Measurements from ENCODE around the gene COL6A6. TPM values are rescaled to one million over a fixed set of nuclear protein-coding genes. Genes with fewer than 3 reads are reported as not detected.

Gene COL6A6
- total and polyA plus RNA-seq, 2 experiments from 2014 or later, result 0.07 to 0.10 TPM

- H3K4me1 ChIP-seq (ENCODE audit: insufficient read depth), result no peaks in the 10 kb centered on the region
- Mint-ChIP-seq H3K9me3 (no peaks in the 10 kb centered on the region), H3K27ac (no peak overlapping the region), H3K4me1 (peaks cover 6% of the 10 kb centered on the region; the same call in 2 of the 3 replicates), H3K27me3 (ENCODE audit: insufficient read depth, low read depth, poor library complexity) (no peaks in the 10 kb centered on the region), H3K4me3 (no peak overlapping the region), H3K36me3 (ENCODE audit: low read depth) (no peaks in the 10 kb centered on the region)
- no peak overlapping the region for H3K4me2 ChIP-seq
- no peaks in the 10 kb centered on the region for H3K9me2 ChIP-seq (ENCODE audit: insufficient read depth)
- peak overlapping the region; percentile 89 for H2AFZ ChIP-seq
- H3K79me2 ChIP-seq (replicated peaks; ENCODE audit: insufficient read depth), result no peaks in the 10 kb centered on the region
- no peaks in the 10 kb centered on the region for H3K36me3 ChIP-seq (ENCODE audit: insufficient read depth)
- TF ChIP-seq JUNB (IDR thresholded peaks at IDR 0.05; ENCODE audit: unreplicated experiment) (no peak), POLR2AphosphoS5 (IDR thresholded peaks at IDR 0.05; ENCODE audit: low read depth) (no peak), ETS1 (IDR thresholded peaks at IDR 0.05) (no peak), ZNF114 (CRISPR knock-in tag; IDR thresholded peaks at IDR 0.05) (no peak), ZNF462 (CRISPR knock-in tag; IDR thresholded peaks at IDR 0.05) (no peak), EZH2phosphoT487 (IDR thresholded peaks at IDR 0.05; ENCODE audit: unreplicated experiment) (no peak), EZH2 (IDR thresholded peaks at IDR 0.05; ENCODE audit: low read depth, unreplicated experiment) (no peak), ZNF331 (CRISPR knock-in tag; IDR thresholded peaks at IDR 0.05; ENCODE audit: low read depth) (no peak), CREB1 (CRISPR knock-in tag; IDR thresholded peaks at IDR 0.05; ENCODE audit: low read depth) (no peak), STAT1 (IDR thresholded peaks at IDR 0.05; ENCODE audit: unreplicated experiment) (no peak), CTCF (conservative IDR thresholded peaks at IDR 0.05; ENCODE audit: low read depth in 2 of 2) (no peak), NANOG (IDR thresholded peaks at IDR 0.05; ENCODE audit: borderline replicate concordance) (no peak), REST (IDR thresholded peaks at IDR 0.05; ENCODE audit: unreplicated experiment) (no peak)
- no peak overlapping the region for H3K4me3 ChIP-seq
- no peaks in the 10 kb centered on the region for H4K20me1 ChIP-seq (replicated peaks; ENCODE audit: insufficient read depth)
- 0 out of 2 replicates have a peak, but pooled peaks cover 3% of the 10 kb centered on the region for H3K27me3 ChIP-seq (ENCODE audit: insufficient read depth)
- ATAC-seq (peak; percentile 64), DNase-seq (ENCODE audit: low spot score) (peak; percentile 20)
- H3K27ac ChIP-seq (ENCODE audit: low read depth), result no peak overlapping the region
- H3F3A ChIP-seq (replicated peaks; ENCODE audit: low read depth), result no peaks in the 10 kb centered on the region
Observed at GRCh38 chr3:130509008-130509407, 8.0 kb upstream of the COL6A6 start.
